ENCODE results near the gene DHPS.
A peak's percentile ranks its signal among the peaks of the same experiment; 100 is the strongest.

The DHPS gene

DNA sequence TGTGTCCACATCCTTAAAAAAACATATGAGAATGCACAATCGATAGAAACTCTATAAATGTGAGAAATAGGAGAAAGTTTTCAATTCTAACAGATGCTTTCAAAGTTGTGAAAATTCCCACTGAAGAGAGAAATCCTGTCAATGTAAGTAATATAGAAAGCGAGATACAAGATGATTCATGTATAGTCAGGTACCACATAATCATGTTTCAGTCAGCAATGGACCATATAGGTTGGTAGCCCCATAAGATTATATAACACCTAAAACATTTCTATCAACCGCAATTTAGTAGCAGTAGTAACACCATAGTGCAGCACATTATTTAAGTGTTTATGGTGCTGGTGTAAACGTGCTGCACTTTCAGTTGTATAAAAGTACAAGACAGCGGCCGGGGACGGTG lies 52.5 kb downstream of the DHPS start:
- Histone ChIP-seq H3K4me1 (ENCODE audit: insufficient read depth, low read length) (no peaks in the 10 kb centered on the region), H3K4me3 (ENCODE audit: low read length) (no peak overlapping the region), H3K27ac (ENCODE audit: low read length) (no peak overlapping the region), H3K9me3 (ENCODE audit: insufficient read depth, low read depth, low read length) (peaks cover 50% of the 10 kb centered on the region), H3K36me3 (ENCODE audit: insufficient read depth, low read depth, low read length) (peaks cover 69% of the 10 kb centered on the region), H3K9ac (ENCODE audit: low read depth, low read length) (no peak overlapping the region), H3K27me3 (ENCODE audit: insufficient read depth, low read length) (no peaks in the 10 kb centered on the region)

- Histone ChIP-seq H3K9ac (ENCODE audit: low read depth, low read length) (no peak overlapping the region), H3K9me3 (ENCODE audit: insufficient read depth, low read depth, low read length) (peaks cover 50% of the 10 kb centered on the region), H3K36me3 (ENCODE audit: insufficient read depth, low read depth, low read length) (peaks cover 78% of the 10 kb centered on the region), H3K27me3 (ENCODE audit: insufficient read depth, low read length) (no peaks in the 10 kb centered on the region), H3K27ac (ENCODE audit: low read length) (no peak overlapping the region), H3K4me1 (ENCODE audit: insufficient read depth, low read length) (no peaks in the 10 kb centered on the region), H3K4me3 (ENCODE audit: low read length) (peak overlapping the region; percentile 9; the same call in 1 of the 2 replicates)
These were observed 53.3 kb downstream of the DHPS start for GRCh38 chr19:12628040-12629022.

DNA sequence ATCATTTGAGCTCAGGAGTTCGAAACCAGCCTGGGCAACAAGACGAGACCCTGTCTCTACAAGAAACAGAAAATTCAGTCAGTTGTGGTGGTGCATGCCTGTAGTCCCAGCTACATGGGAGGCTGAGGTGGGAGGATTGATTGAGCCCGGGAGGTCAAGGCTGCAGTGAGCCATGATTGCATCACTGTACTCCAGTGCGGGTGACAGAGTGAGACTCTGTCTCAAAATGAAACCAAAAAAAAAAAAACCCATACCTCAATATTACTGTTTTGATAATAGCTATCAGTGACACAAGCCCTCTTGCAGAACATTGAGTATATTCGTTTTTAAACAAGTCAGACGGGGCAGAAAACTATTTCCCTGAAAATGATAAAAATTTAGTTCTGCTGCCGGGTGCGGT lies 54.7 kb downstream of the DHPS start:
- peaks cover 50% of the 10 kb centered on the region for H3K9me3 ChIP-seq (ENCODE audit: insufficient read depth, low read depth, low read length)
- no peaks in the 10 kb centered on the region for H3K27me3 ChIP-seq (ENCODE audit: insufficient read depth, low read length)
- H3K4me3 ChIP-seq (ENCODE audit: low read length): no peak overlapping the region
- H3K27ac ChIP-seq (ENCODE audit: low read length): no peak overlapping the region
- no peak overlapping the region for H3K9ac ChIP-seq (ENCODE audit: low read depth, low read length)
- peaks cover 80% of the 10 kb centered on the region for H3K36me3 ChIP-seq (ENCODE audit: insufficient read depth, low read depth, low read length)
- H3K4me1 ChIP-seq (ENCODE audit: insufficient read depth, low read length): no peaks in the 10 kb centered on the region

All from iPS-20b (cell line).